Gastrocnemius medialis (tissue), 4 donors: ENCODE results near the gene SUGCT. TPM values are rescaled to one million over a fixed set of nuclear protein-coding genes. Genes with fewer than 3 reads are reported as not detected.

Source experiments
- ATAC-seq, 2 donors: fragments of 150-250 bp; one replicate each; pipeline ENCODE4 v1.9.1; 2016
- DNase-seq, 2 donors: peaks; one replicate each; pipeline ENCODE4 v3.0.0-alpha.2; 2019
- H3K27ac ChIP-seq, 4 donors: fragments of 200-600 bp; sonication (generic); 1 replicate in 1 of 4; 2 replicates in 3 of 4; pipeline ENCODE4 v1.5.1; 2016 to 2018; ENCODE audit warnings: mild to moderate bottlenecking in 2 of 4, moderate library complexity in 1 of 4
- H3K27me3 ChIP-seq, 3 donors: fragments of 200-600 bp; sonication (generic) in 2 of 3; 1 replicate in 1 of 3; 2 replicates in 2 of 3; pipeline versions ENCODE4 v1.5.1 to v1.6.0; 2016 to 2019; ENCODE audit warnings: mild to moderate bottlenecking in 1 of 3, moderate library complexity in 1 of 3
- H3K36me3 ChIP-seq, 2 donors: fragments of 200-600 bp; sonication (generic) in 1 of 2; one replicate each; pipeline ENCODE4 v1.5.1; 2017 to 2018
- H3K4me1 ChIP-seq, 2 donors: fragments of 200-600 bp; sonication (generic) in 1 of 2; one replicate each; pipeline ENCODE4 v1.5.1; 2016 to 2017; ENCODE audit warnings: mild to moderate bottlenecking in 2 of 2
- H3K4me3 ChIP-seq, 4 donors: fragments of 200-600 bp; sonication (generic) in 3 of 4; 1 replicate in 1 of 4; 2 replicates in 3 of 4; pipeline ENCODE4 v1.5.1; 2016 to 2019; ENCODE audit warnings: mild to moderate bottlenecking in 2 of 4
- H3K9me3 ChIP-seq, 3 donors: fragments of 200-600 bp; sonication (generic) in 2 of 3; 1 replicate in 1 of 3; 2 replicates in 2 of 3; pipeline ENCODE4 v1.5.1; 2016 to 2019
- CTCF ChIP-seq, 5 experiments: fragments of 450-650 bp in 3 of 5; fragments of 200-600 bp in 2 of 5; sonication (generic) in 2 of 5; IDR thresholded peaks in 4 of 5; conservative IDR thresholded peaks in 1 of 5; 1 replicate in 4 of 5; 2 replicates in 1 of 5; pipeline ENCODE4 v1.5.1; 2016 to 2019; ENCODE audit warnings: antibody characterized with exemption in 5 of 5, mild to moderate bottlenecking in 3 of 5, moderate library complexity in 3 of 5
- POLR2A ChIP-seq, 2 donors: fragments of 450-650 bp; IDR thresholded peaks; one replicate each; pipeline ENCODE4 v1.6.1; 2017; ENCODE audit warnings: antibody characterized with exemption in 2 of 2, mild to moderate bottlenecking in 2 of 2, moderate library complexity in 2 of 2
- in situ Hi-C, 4 donors: fragments of 200-750 bp; cut with MboI; loops; one replicate each; pipeline versions ENCODE4 v1.15.0 to v1.8.0; 2017; ENCODE audit warnings: low sequenced_read_pairs in 4 of 4
- intact Hi-C: fragments of 100-400 bp; cut with DNase I; formaldehyde crosslinking; loops from one replicate; pipeline ENCODE4 v1.15.1; 2023; ENCODE audit warnings: low total_unique reads
- total RNA-seq, 4 donors: library from RNA; depleted of rRNA; stranded (reverse); fragments of >200 nt; gene quantifications; one replicate each; pipeline versions ENCODE4 v1.1.0 to v1.2.3, GENCODE V29; 2016

The SUGCT gene
- total RNA-seq, 4 donors from 2014 or later: 2.3 to 3.5 (median 2.9) TPM

GRCh38 chr7:40095695-40096327, 39.0 kb upstream of the SUGCT start:
- H3K4me3 ChIP-seq: no peak overlapping the region
- TF ChIP-seq POLR2A (IDR thresholded peaks at IDR 0.05) (no peak), CTCF (IDR thresholded peaks at IDR 0.05 in 4 of 5, conservative IDR thresholded peaks at IDR 0.05 in 1 of 5) (no peak)
- DNase-seq (no peak), ATAC-seq (no peak)
- no peak overlapping the region for H3K27ac ChIP-seq
- H3K27me3 ChIP-seq: no peaks in the 10 kb centered on the region
- H3K36me3 ChIP-seq: peaks cover 0 to 32% of the 10 kb centered on the region in 2 donors
- intact Hi-C loops: no loop called here
- in situ Hi-C loops: no loop called here
- peaks cover 16 to 33% of the 10 kb centered on the region in 2 donors for H3K4me1 ChIP-seq
- H3K9me3 ChIP-seq: no peaks in the 10 kb centered on the region

GRCh38 chr7:40097728-40098127, 37.1 kb upstream of the SUGCT start:
- intact Hi-C loops: no loop called here
- no peak for TF ChIP-seq CTCF (IDR thresholded peaks at IDR 0.05 in 4 of 5, conservative IDR thresholded peaks at IDR 0.05 in 1 of 5)
- TF ChIP-seq POLR2A (IDR thresholded peaks at IDR 0.05): no peak
- peaks cover 9 to 20% of the 10 kb centered on the region in 2 donors for H3K4me1 ChIP-seq

GRCh38 chr7:40098810-40099209, 36.0 kb upstream of the SUGCT start:
- intact Hi-C loops (no loop called here), in situ Hi-C loops (no loop called here)
- no peaks in the 10 kb centered on the region for H3K27me3 ChIP-seq
- H3K27ac ChIP-seq: no peak overlapping the region
- no peak overlapping the region for H3K4me3 ChIP-seq
- peaks cover 0 to 20% of the 10 kb centered on the region in 2 donors for H3K36me3 ChIP-seq
- no peak for DNase-seq
- H3K9me3 ChIP-seq: no peaks in the 10 kb centered on the region
- ATAC-seq: no peak
- H3K4me1 ChIP-seq: peaks cover 9 to 17% of the 10 kb centered on the region in 2 donors
- no peak for TF ChIP-seq CTCF (IDR thresholded peaks at IDR 0.05 in 4 of 5, conservative IDR thresholded peaks at IDR 0.05 in 1 of 5)
- TF ChIP-seq POLR2A (IDR thresholded peaks at IDR 0.05): no peak

More at GRCh38 chr7:40097728-40098127, 37.1 kb upstream of the SUGCT start:
- Histone ChIP-seq H3K4me3 (no peak overlapping the region), H3K9me3 (no peaks in the 10 kb centered on the region), H3K27ac (no peak overlapping the region), H3K36me3 (peaks cover 0 to 30% of the 10 kb centered on the region in 2 donors), H3K27me3 (no peaks in the 10 kb centered on the region)
- ATAC-seq: no peak
- in situ Hi-C loops: no loop called here
- DNase-seq: no peak

- H3K9me3 ChIP-seq: no peaks in the 10 kb centered on the region
- in situ Hi-C loops: no loop called here
- no peak overlapping the region for H3K4me3 ChIP-seq
- H3K27ac ChIP-seq: no peak overlapping the region
- no peak for DNase-seq
- intact Hi-C loops: no loop called here
- H3K36me3 ChIP-seq: peaks cover 0 to 10% of the 10 kb centered on the region in 2 donors
- peaks cover 9 to 17% of the 10 kb centered on the region in 2 donors for H3K4me1 ChIP-seq
- ATAC-seq: no peak
- no peaks in the 10 kb centered on the region for H3K27me3 ChIP-seq
- TF ChIP-seq POLR2A (IDR thresholded peaks at IDR 0.05) (no peak), CTCF (IDR thresholded peaks at IDR 0.05 in 4 of 5, conservative IDR thresholded peaks at IDR 0.05 in 1 of 5) (no peak)
Observed at GRCh38 chr7:40099837-40100236, 35.0 kb upstream of the SUGCT start.

GRCh38 chr7:40101201-40101600, 33.6 kb upstream of the SUGCT start:
- ATAC-seq (no peak), DNase-seq (no peak)
- TF ChIP-seq POLR2A (IDR thresholded peaks at IDR 0.05) (no peak), CTCF (IDR thresholded peaks at IDR 0.05 in 4 of 5, conservative IDR thresholded peaks at IDR 0.05 in 1 of 5) (no peak)
- no peaks in the 10 kb centered on the region for H3K9me3 ChIP-seq
- H3K4me3 ChIP-seq: no peak overlapping the region
- intact Hi-C loops: no loop called here
- peaks cover 9 to 17% of the 10 kb centered on the region in 2 donors for H3K4me1 ChIP-seq
- in situ Hi-C loops: no loop called here
- no peaks in the 10 kb centered on the region for H3K27me3 ChIP-seq
- H3K27ac ChIP-seq: no peak overlapping the region
- H3K36me3 ChIP-seq: no peaks in the 10 kb centered on the region
